HG03432 (cell line): Measurements from ENCODE around the gene CTRB1.
"Not testable (repeated sequence)": the region's sequence is repeated elsewhere in the genome, so short reads cannot be mapped to it uniquely, and the experiment has no call there.

Experiments
- ATAC-seq: cut with Tn5 transposase; IDR thresholded peaks from one replicate; pipeline ENCODE4 v1.9.1; 2021; ENCODE audit warnings: mild to moderate bottlenecking, moderate library complexity; ENCODE audit not compliant: unreplicated experiment

CTRB1 gene

GRCh38 chr16:75267631-75268264 is 49.0 kb downstream of the CTRB1 start:
- ATAC-seq, result no peak

- ATAC-seq, result not testable (repeated sequence)
Measured at GRCh38 chr16:75269358-75269757, 50.6 kb downstream of the CTRB1 start.

- peak; percentile 24 for ATAC-seq
Measured at GRCh38 chr16:75271441-75272096, 52.8 kb downstream of the CTRB1 start.

- peak; percentile 68 for ATAC-seq
Measured at GRCh38 chr16:75272097-75272551, 53.3 kb downstream of the CTRB1 start.

- not testable (repeated sequence) for ATAC-seq
Measured at GRCh38 chr16:75272629-75273028, 53.8 kb downstream of the CTRB1 start.

GRCh38 chr16:75273054-75273925 is 54.5 kb downstream of the CTRB1 start:
- no peak for ATAC-seq
